ENCODE data around the gene FOXC1.

Gene FOXC1

GRCh38 chr6:1600063-1600763 is 9.5 kb upstream of the FOXC1 start:
- no peak for TF ChIP-seq CTCF (IDR thresholded peaks at IDR 0.05; ENCODE audit: low read depth, low read length)
- DNase-seq (ENCODE audit: extremely low read depth, low read depth), result no peak

GRCh38 chr6:1600764-1601157 is 9.0 kb upstream of the FOXC1 start:
- no peak for DNase-seq (ENCODE audit: extremely low read depth, low read depth)
- TF ChIP-seq CTCF (IDR thresholded peaks at IDR 0.05; ENCODE audit: low read depth, low read length), result no peak

GRCh38 chr6:1601158-1602048 is 8.3 kb upstream of the FOXC1 start:
- TF ChIP-seq CTCF (IDR thresholded peaks at IDR 0.05; ENCODE audit: low read depth, low read length), result no peak
- DNase-seq (ENCODE audit: extremely low read depth, low read depth), result no peak

GRCh38 chr6:1602049-1602713 is 7.5 kb upstream of the FOXC1 start:
- no peak for TF ChIP-seq CTCF (IDR thresholded peaks at IDR 0.05; ENCODE audit: low read depth, low read length)
- DNase-seq (ENCODE audit: extremely low read depth, low read depth), result no peak

- DNase-seq (ENCODE audit: extremely low read depth, low read depth), result no peak
- TF ChIP-seq CTCF (IDR thresholded peaks at IDR 0.05; ENCODE audit: low read depth, low read length), result no peak
Observed at GRCh38 chr6:1603708-1604107, 6.0 kb upstream of the FOXC1 start.

GRCh38 chr6:1604158-1605003 is 5.3 kb upstream of the FOXC1 start:
- DNase-seq (ENCODE audit: extremely low read depth, low read depth), result no peak
- peak; percentile 53 for TF ChIP-seq CTCF (IDR thresholded peaks at IDR 0.05; ENCODE audit: low read depth, low read length)

All from AG09319 (cell line).